ENCODE results near the gene PRKAR1B.

Gene PRKAR1B

DNA sequence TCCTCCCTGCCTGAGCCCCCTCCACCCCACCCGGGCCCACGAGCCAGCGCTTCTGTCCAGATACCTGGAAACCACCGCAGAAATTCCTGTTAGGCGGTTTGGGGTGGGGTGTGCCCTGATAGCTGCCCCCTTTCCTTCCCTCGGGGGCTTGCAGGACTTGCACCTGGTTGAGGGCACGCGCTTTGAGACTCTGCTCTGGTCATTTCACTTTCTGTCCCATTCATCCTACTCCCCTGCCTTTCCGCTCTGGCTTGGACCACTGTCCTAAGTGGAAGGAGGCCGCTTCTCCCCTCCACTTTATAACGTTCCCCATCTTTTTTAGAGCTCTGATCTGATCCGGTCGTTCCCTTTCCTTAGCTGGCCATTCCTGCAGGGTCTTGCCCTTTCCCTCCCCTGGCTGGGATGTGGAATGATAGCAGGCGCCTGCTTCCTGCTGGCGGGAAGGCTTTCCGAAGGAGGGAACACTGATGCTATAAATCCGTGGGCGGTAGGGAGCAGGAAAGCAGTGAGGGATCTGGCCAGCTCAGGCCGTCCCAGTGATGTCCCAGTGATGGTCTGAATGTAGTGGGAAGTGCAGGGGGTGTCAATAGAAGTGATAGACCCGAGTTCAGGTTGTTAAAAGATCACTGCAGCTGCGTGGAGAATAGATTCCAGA lies 852 bp upstream of the PRKAR1B start (continued):
- TF ChIP-seq ZNF174 (tag by site-specific recombination; IDR thresholded peaks at IDR 0.05) (no peak), ZBTB21 (tag by site-specific recombination; IDR thresholded peaks at IDR 0.05) (no peak), ZNF677 (tag by site-specific recombination; IDR thresholded peaks at IDR 0.05) (no peak), YY1 (tag by site-specific recombination; IDR thresholded peaks at IDR 0.05) (no peak), ZNF571 (tag by site-specific recombination; IDR thresholded peaks at IDR 0.05) (no peak), ZNF473 (tag by site-specific recombination; IDR thresholded peaks at IDR 0.05) (no peak), ZNF621 (tag by site-specific recombination; IDR thresholded peaks at IDR 0.05) (no peak), MEIS1 (CRISPR knock-in tag; IDR thresholded peaks at IDR 0.05; ENCODE audit: borderline replicate concordance) (no peak), BCL11A (tag by site-specific recombination; IDR thresholded peaks at IDR 0.05; ENCODE audit: low read depth) (no peak), ZNF223 (tag by site-specific recombination; IDR thresholded peaks at IDR 0.05) (no peak), ZNF10 (tag by site-specific recombination; IDR thresholded peaks at IDR 0.05) (no peak), ZNF133 (tag by site-specific recombination; IDR thresholded peaks at IDR 0.05) (no peak), TSHZ1 (tag by site-specific recombination; IDR thresholded peaks at IDR 0.05; ENCODE audit: borderline replicate concordance) (no peak), KLF7 (tag by site-specific recombination; IDR thresholded peaks at IDR 0.05; ENCODE audit: borderline replicate concordance) (no peak), ZNF600 (tag by site-specific recombination; IDR thresholded peaks at IDR 0.05) (peak; percentile 23; the same call in 1 of the 2 replicates), ZSCAN18 (tag by site-specific recombination; IDR thresholded peaks at IDR 0.05) (no peak), ZNF138 (tag by site-specific recombination; IDR thresholded peaks at IDR 0.05; ENCODE audit: borderline replicate concordance) (no peak), ZNF341 (tag by site-specific recombination; IDR thresholded peaks at IDR 0.05; ENCODE audit: low read depth) (0 out of 2 replicates have a peak, but pooled peaks have one; percentile 11), ZNF449 (tag by site-specific recombination; IDR thresholded peaks at IDR 0.05) (no peak), EGR2 (tag by site-specific recombination; IDR thresholded peaks at IDR 0.05; ENCODE audit: low read depth) (peak; percentile 64), HOXD13 (CRISPR knock-in tag; IDR thresholded peaks at IDR 0.05; ENCODE audit: borderline replicate concordance) (no peak), ZNF488 (tag by site-specific recombination; IDR thresholded peaks at IDR 0.05) (no peak), ZSCAN23 (tag by site-specific recombination; IDR thresholded peaks at IDR 0.05) (no peak), IKZF3 (tag by site-specific recombination; IDR thresholded peaks at IDR 0.05) (no peak), ZNF311 (tag by site-specific recombination; IDR thresholded peaks at IDR 0.05; ENCODE audit: borderline replicate concordance) (no peak)
- TF ChIP-seq, protein P1, sequence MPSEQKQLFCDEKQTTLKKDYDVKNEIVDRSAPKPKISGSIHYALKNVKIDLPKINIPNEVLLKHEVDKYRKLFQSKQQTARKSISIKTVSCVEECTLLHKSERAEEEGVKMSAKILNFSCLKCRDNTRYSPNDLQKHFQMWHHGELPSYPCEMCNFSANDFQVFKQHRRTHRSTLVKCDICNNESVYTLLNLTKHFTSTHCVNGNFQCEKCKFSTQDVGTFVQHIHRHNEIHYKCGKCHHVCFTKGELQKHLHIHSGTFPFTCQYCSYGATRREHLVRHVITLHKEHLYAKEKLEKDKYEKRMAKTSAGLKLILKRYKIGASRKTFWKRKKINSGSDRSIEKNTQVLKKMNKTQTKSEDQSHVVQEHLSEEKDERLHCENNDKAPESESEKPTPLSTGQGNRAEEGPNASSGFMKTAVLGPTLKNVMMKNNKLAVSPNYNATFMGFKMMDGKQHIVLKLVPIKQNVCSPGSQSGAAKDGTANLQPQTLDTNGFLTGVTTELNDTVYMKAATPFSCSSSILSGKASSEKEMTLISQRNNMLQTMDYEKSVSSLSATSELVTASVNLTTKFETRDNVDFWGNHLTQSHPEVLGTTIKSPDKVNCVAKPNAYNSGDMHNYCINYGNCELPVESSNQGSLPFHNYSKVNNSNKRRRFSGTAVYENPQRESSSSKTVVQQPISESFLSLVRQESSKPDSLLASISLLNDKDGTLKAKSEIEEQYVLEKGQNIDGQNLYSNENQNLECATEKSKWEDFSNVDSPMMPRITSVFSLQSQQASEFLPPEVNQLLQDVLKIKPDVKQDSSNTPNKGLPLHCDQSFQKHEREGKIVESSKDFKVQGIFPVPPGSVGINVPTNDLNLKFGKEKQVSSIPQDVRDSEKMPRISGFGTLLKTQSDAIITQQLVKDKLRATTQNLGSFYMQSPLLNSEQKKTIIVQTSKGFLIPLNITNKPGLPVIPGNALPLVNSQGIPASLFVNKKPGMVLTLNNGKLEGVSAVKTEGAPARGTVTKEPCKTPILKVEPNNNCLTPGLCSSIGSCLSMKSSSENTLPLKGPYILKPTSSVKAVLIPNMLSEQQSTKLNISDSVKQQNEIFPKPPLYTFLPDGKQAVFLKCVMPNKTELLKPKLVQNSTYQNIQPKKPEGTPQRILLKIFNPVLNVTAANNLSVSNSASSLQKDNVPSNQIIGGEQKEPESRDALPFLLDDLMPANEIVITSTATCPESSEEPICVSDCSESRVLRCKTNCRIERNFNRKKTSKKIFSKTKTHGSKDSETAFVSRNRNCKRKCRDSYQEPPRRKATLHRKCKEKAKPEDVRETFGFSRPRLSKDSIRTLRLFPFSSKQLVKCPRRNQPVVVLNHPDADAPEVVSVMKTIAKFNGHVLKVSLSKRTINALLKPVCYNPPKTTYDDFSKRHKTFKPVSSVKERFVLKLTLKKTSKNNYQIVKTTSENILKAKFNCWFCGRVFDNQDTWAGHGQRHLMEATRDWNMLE (tag by site-specific recombination; conservative IDR thresholded peaks at IDR 0.05; ENCODE audit: low read depth): no peak
- TF ChIP-seq, protein P2, sequence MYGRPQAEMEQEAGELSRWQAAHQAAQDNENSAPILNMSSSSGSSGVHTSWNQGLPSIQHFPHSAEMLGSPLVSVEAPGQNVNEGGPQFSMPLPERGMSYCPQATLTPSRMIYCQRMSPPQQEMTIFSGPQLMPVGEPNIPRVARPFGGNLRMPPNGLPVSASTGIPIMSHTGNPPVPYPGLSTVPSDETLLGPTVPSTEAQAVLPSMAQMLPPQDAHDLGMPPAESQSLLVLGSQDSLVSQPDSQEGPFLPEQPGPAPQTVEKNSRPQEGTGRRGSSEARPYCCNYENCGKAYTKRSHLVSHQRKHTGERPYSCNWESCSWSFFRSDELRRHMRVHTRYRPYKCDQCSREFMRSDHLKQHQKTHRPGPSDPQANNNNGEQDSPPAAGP (tag by site-specific recombination; IDR thresholded peaks at IDR 0.05): no peak
